Hematopoietic multipotent progenitor cell treated with erythropoietin and hydrocortisone succinate and interleukin-3 and kit ligand, for 4 days (in vitro differentiated cells): ENCODE data around the gene LSM4.
"Not testable (repeated sequence)": the region's sequence is repeated elsewhere in the genome, so short reads cannot be mapped to it uniquely, and the experiment has no call there.

Experiments used
- DNase-seq: peaks from one replicate; pipeline ENCODE4 v3.0.0-alpha.2; 2015

Gene LSM4

GRCh38 chr19:18322759-18323460 lies at the start of gene LSM4:
Gene LSM4, minus strand, starts transcription at chr19:18323076. Its CDS starts 56 bp downstream, at chr19:18323020.
- peak; percentile 99 for DNase-seq

- no peak for DNase-seq
Measured at GRCh38 chr19:18368504-18369222, 45.8 kb upstream of the LSM4 start.

GRCh38 chr19:18366021-18366435 lies 43.2 kb upstream of the LSM4 start:
- DNase-seq, result no peak

GRCh38 chr19:18364826-18365528 lies 42.1 kb upstream of the LSM4 start:
- DNase-seq, result peak; percentile 83

- DNase-seq, result not testable (repeated sequence)
Measured at GRCh38 chr19:18364277-18364825, 41.5 kb upstream of the LSM4 start.

- DNase-seq, result no peak
Measured at GRCh38 chr19:18363787-18364186, 40.9 kb upstream of the LSM4 start.

GRCh38 chr19:18362934-18363542 lies 40.2 kb upstream of the LSM4 start:
- DNase-seq, result peak; percentile 41

GRCh38 chr19:18361646-18362045 lies 38.8 kb upstream of the LSM4 start:
- no peak for DNase-seq

GRCh38 chr19:18357041-18357440 lies 34.2 kb upstream of the LSM4 start:
- no peak for DNase-seq

GRCh38 chr19:18354743-18355142 lies 31.9 kb upstream of the LSM4 start:
- DNase-seq, result not testable (repeated sequence)

- DNase-seq, result no peak
Measured at GRCh38 chr19:18353378-18354005, 30.6 kb upstream of the LSM4 start.

- DNase-seq, result no peak
Measured at GRCh38 chr19:18351544-18351943, 28.7 kb upstream of the LSM4 start.

GRCh38 chr19:18350490-18350889 lies 27.6 kb upstream of the LSM4 start:
- DNase-seq, result no peak

- DNase-seq, result peak; percentile 81
Measured at GRCh38 chr19:18349524-18350128, 26.8 kb upstream of the LSM4 start.

GRCh38 chr19:18348818-18349339 lies 26.0 kb upstream of the LSM4 start:
- not testable (repeated sequence) for DNase-seq

GRCh38 chr19:18348171-18348570 lies 25.3 kb upstream of the LSM4 start:
- no peak for DNase-seq

GRCh38 chr19:18346091-18346490 lies 23.2 kb upstream of the LSM4 start:
- no peak for DNase-seq

GRCh38 chr19:18345296-18345695 lies 22.4 kb upstream of the LSM4 start:
- DNase-seq, result no peak

- DNase-seq, result no peak
Measured at GRCh38 chr19:18344582-18344950, 21.7 kb upstream of the LSM4 start.

GRCh38 chr19:18342090-18342632 lies 19.3 kb upstream of the LSM4 start:
- no peak for DNase-seq
